GM12874 (cell line): Measurements from ENCODE around the gene POC5.

Experiments used
- CTCF ChIP-seq: IDR thresholded peaks from 2 replicates; pipeline ENCODE4 v1.5.1; 2011; ENCODE audit warnings: low read depth, mild to moderate bottlenecking, control low read depth, low read length, moderate library complexity; ENCODE audit not compliant: insufficient read depth

Gene POC5

GRCh38 chr5:75675783-75676182, 41.5 kb downstream of the POC5 start:
- TF ChIP-seq CTCF, result no peak

GRCh38 chr5:75672616-75673015, 44.6 kb downstream of the POC5 start:
- no peak for TF ChIP-seq CTCF

GRCh38 chr5:75671506-75671905, 45.7 kb downstream of the POC5 start:
- TF ChIP-seq CTCF, result no peak

- no peak for TF ChIP-seq CTCF
These were observed 46.7 kb downstream of the POC5 start for GRCh38 chr5:75670577-75670976.

- no peak for TF ChIP-seq CTCF
These were observed 48.1 kb downstream of the POC5 start for GRCh38 chr5:75668977-75669689.

GRCh38 chr5:75668445-75668844, 48.8 kb downstream of the POC5 start:
- no peak for TF ChIP-seq CTCF

- TF ChIP-seq CTCF, result no peak
These were observed 49.7 kb downstream of the POC5 start for GRCh38 chr5:75667586-75667985.
